GM03348 (cell line): Measurements from ENCODE around the gene SGCG.
"Not testable (repeated sequence)": the region's sequence is repeated elsewhere in the genome, so short reads cannot be mapped to it uniquely, and the experiment has no call there.

Experiments
- DNase-seq: peaks from one replicate; pipeline ENCODE4 v3.0.0; 2012; ENCODE audit warnings: low spot score

SGCG gene

DNA sequence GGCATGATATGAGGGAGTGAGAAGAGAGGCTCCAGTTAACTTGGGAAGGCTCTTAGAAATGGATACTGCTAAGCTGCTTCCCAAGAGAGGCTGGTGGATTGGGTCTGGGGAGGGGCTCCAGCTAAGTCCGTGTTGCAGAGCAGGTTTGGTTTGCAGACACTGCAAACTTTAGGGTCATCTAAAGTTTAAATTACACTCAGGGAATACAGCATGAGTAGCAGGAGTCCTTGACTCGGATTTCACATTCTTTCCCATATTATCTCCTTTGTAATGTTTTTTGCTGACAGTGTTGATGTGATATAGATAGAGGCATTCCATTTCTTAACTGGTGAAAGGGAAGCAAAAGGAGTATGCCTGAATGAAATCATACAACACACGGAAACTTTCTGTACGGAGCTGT lies 31.9 kb downstream of the SGCG start:
- peak; percentile 7 for DNase-seq

DNA sequence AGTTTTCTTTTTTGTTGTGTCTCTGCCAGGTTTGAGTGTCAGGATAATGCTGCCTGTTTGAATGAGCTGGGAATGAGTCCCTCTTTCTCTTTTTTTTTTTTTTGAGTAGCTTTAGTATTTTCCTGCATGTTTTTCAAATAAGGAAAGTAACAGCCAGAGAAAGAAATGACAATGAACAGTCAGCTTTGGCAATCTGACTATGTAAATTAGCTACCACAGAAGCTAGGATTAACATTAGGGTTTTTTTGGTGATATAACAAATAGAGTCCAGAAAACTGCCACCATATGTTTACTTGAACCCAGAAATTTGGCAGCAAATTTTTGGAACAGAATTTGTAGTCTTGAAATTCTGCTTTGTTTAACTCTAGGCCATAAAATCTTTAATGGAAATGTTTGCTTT lies 50.5 kb downstream of the SGCG start:
- DNase-seq, result no peak

DNA sequence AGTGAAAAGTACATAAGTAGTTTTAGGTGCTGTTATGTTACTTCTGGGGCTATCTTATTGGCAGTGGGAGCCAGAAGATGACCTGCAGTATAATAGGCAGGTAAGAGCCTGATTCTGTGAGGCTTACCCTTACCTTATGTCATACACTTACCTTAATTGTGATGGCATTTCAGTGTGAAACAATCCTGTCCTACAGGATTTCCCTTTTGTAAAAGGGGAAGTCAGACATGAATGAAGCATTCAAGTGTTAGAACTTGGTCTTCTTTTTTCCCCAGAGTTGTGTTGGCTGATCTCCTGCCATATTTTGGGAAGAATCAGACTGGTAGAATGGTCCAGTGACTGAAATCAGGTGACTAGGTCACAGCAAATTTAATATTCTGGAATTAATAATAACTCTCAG lies 55.2 kb downstream of the SGCG start:
- no peak for DNase-seq

DNA sequence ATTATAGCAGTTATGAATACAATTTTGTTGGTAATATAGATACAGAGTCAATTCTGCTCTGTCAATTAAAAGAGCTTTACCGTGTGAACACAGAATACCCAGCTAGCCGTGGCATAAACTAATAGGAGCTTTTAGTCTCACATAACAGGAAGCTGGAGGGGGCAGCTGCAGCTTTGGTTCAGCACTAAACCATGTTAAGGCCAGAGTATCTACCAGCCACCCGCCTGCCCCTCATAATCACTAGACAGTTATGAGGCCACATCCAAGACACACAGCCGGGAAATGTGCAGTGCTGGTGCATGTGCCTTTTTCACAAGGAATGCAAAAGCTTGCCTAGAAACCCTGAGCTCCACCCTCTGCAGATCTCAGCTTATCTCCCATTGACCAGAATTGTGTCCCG lies 62.3 kb downstream of the SGCG start:
- DNase-seq, result no peak

DNA sequence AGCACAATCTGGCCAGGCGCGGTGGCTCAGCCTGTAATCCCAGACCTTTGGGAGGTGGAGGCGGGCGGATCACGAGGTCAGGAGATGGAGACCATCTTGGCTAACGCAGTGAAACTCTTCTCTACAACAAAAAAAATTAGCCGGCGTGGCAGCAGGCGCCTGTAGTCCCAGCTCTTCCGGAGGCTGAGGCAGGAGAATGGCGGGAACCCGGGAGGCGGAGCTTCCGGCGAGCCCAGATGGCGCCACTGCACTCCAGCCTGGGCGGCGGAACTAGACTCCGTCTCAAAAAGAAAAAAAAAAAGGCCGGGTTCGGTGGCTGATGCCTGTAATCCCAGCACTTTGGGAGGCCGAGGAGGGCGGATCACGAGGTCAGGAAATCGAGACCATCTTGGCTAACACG lies 67.6 kb downstream of the SGCG start:
- not testable (repeated sequence) for DNase-seq

DNA sequence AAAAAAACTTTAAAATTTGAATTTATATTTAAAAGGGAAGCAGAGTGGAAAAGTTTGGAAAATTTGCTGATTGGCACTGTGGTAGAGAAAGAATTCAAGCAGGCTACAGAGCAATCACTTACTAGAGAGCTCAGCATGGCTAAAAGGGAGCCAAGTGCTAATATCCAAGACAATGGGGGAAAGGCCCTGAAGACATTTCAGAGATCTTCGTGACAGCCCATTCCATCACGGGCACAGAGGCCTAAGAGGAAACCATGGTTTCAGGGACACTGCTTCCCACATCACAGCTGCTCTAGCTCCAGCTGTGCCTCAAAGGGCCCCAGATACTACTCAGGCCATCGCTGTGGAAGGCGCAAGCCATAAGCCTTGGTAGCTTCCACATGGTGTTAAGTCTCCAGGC lies 73.7 kb downstream of the SGCG start:
- DNase-seq, result no peak

DNA sequence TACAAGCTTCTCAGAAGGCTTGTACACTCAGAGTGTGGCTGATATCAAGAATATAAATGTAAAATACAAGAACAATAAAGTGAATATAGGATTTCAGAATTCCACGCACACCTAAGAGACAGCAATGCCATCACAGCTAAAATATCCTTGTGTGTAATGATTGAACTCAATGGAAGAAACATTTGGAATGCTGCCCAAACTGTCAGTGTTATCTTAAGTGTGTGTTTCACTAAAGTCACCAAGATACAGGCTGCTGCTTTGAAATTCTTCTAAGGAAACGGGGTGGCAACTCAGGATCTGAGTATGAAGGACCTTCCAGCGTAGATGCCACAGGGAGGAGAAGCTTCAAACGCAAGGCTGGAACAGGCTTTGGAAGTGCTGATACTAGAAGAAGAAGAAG lies 86.8 kb downstream of the SGCG start:
- no peak for DNase-seq

DNA sequence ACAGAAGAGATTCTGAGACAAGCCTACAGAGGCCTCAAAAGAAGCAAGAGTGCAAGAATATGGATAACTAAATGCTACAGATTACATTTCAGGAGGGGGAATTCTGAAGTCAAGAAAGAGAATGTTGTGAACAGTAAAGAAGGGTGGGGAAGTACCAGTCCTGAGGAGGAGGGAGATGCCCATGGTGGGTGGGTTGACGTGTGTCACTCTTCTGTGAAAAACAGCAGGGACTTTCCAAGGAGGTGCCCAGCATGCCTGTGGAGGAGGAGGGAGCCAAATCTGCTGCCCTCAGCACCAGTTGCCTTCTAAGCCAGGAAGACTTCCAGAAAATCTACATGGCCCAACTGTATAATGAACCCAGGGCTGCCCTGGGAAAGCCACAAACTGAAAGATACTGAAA lies 87.7 kb downstream of the SGCG start:
- no peak for DNase-seq

DNA sequence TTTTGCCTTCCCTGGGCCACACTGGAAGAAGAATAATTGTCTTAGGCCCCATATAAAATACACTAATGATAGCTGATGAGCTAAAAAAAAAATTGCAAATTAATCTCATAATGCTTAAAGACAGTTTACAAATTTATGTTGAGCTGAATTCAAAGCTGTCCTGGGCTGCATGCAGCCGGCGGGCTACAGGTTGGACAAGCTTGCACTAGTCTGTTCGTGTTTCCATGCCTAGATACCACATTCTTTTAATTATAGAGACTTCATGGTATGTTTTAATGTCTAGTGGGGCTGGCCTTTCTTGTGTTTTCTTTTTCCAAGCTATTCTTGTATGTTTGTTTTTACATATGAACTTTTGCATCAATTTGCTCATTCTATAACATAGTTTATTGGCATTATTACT lies 90.6 kb downstream of the SGCG start:
- no peak for DNase-seq

DNA sequence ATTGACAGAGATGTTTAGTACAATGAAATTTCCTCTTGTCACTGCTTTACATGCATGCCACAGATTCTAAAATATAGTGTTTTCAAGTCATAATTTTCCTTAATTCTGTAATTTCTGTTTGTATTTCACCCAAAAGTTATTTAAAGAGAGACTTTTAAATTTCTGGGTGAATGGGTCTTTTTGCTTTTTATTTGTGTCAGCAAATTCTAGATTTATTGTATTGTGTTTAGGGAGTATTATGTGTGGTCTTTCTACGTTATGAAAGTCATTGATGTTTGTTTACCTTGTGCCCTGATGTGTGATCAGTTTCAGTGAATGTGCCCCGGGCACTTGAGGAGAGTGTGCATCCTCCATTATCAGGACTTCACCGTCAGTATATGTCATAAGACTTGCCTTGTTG lies 92.7 kb downstream of the SGCG start:
- no peak for DNase-seq

DNA sequence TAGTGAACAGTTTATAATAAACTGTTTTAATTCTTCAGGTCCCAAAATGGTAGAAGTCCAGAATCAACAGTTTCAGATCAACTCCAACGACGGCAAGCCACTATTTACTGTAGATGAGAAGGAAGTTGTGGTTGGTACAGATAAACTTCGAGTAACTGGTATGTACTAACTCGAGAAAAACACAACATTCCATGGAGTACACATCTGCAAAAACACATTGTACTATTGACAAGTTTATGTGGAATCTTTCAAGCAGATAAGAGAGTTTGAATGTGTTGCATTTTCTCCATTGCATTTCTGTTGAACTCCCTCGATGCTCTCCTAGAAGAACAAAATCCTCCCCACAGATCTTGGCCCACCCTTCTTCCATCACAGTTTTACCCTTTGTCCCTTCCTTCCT lies 98.5 kb downstream of the SGCG start:
- no peak for DNase-seq

DNA sequence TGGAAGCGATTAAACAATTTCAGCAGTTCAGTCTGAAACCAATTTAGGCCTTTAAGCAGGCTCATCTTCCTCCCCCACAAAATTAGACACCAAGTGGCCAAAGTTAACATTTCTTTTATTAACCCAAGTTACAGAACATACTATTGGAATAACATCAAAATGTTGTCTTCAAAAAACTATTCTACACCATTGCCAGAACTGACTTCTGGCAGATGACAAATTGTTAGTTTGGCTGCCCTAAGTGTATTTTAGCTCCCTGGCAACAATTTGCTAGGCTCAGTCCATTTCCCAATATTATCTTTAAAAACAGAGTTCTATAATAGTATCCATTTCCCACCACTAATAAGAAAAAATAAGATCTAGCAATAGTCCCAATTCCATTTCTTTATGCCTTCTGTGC lies 107.8 kb downstream of the SGCG start:
- DNase-seq, result peak; percentile 24

DNA sequence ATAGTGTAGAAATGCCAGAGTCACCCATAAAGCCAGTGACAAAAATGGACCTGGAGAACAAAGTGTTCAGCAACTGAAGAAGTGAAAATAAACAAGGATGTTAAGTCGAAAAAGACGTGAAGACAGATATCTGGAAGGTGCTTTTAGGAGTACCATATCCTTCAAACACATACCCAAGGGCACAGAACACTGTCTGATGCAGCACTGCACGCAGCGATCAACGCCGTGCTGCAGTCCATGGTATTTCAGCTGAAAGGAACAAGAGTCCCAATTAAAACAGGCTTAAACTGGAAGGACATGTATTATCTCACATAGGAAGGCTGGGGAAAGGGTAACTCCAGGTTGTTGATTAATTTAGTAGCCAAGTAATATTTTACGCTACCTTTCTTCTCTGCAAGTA lies 108.2 kb downstream of the SGCG start:
- no peak for DNase-seq

DNA sequence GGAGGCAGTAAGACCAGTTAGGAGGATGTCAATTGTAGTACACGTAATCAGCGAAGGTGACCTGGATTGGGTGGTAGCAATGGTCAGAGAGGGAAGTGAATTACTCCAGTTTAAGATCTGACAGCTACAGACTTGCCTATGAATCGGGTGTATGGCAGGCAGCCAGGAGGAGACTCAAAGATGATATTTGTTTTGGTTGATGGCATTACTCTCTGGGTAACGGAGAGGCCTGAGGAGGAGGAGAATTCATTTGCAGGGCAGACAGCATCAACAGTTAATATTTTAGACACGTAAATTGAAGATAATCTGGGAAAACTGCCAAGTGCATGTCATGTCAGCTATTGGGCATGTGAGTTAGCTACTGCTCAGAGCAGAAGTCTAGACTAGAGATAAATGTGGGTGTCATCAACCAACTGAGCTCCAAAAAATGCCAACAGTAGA lies 109.2 kb downstream of the SGCG start:
- peak; percentile 33 for DNase-seq

DNA sequence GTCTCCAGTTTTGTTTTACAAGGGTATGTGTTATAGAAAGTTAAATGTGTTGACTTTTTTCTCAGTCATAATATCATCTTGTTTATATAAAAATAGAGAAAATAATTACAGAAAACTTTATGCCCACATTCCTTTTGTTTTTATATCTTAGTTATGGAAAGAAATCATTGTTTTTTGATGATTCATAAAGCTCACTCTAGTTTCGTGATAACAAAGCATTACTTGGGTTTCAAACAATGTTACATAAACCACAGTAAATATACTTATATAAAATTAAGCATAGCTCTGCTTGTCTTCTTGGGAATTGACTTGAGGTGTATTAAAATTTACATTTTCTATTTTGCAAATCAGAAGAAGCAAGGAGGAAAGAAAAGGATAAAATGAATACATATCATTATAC lies 111.8 kb downstream of the SGCG start:
- DNase-seq, result no peak

DNA sequence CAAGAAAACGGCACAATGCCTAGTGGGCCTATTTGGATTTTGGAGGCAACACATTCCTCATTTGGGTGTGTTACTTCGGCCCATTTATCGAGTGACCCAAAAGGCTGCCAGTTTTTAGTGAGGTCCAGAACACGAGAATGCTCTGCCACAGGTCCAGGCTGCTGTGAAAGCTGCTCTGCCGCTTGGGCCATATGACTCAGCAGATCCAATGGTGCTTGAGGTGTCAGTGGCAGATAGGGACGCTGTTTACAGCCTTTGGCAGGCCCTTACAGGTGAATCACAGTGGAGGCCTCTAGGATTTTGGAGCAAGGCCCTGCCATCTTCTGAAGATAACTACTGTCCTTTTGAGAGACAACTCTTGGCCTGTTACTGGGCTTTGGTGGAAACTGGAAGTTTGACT lies 134.1 kb downstream of the SGCG start:
- not testable (repeated sequence) for DNase-seq

DNA sequence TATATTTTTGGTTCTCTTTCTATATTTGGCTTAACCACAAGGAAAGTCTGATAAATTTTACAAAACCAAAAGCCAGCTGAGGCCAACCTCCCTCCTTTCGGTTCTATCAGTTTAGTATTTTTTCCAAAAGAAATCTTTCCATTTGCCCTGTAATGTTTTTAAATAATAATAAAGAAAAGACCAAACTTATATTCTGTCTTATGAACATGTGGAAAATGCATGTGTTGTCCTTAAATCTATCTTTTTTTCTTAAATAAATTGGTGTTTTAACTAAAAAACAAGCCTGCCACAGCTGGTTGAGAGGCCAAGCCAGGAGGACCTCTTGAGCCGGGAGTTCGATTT lies 139.1 kb downstream of the SGCG start:
- DNase-seq, result no peak

DNA sequence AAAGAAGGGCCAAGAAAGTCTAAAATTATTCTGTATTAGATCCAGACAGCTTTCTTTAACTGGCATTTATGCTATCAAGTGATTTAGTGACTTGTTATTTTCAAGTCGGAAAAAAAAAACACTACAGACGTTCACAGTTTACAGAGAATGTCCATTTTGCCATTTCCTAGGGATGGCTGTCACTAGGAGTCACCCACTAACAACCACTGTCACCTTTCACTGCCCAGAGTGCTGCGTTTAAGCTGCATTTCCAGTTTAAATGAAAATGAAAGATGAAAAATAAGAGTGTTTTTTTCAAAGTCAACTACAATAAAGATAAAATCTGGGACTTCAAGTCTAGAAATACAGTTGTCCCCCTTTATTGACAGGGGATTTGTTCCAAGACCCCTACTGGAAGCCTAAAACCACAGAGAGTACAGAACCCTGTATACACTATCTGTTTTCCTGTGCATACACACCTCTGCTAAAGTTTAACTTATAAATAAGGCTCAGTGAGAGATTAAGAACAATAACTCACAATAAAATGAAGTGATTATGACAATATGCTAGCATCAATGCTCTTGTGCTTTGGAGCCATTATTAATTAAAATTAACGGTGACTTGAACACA lies 140.3 kb downstream of the SGCG start:
- no peak for DNase-seq

DNA sequence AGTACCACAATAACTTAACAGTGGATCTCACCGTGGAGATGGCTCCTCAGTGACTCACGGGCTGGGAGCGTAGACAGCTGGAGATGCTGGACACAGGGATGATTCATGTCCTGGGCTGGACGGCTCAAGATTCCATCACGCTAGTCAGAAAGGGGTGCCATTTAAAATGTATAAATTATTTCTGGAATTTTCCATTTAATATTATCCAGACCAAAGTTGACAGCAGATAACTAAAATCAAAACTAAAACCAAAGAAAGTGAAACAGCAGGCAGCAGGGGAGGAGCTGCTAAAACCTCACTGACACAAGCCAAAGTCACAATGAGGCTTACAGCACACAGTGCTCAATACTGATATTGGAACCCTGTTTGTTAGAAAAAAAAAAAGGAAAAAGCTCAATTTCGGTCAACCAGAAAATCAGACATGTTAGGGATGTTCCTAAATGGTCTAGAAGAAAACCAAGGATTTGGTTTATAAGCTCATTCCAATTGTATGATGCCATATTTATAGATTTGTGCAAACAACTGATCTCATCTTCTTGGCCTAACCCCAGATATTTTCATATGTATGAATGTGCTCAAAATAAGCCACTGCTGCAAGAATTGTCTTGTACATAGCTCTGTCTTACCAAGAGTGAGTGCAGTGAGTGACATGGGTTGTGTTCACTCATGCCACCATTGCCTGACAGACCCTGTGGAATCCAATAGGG lies 140.9 kb downstream of the SGCG start:
- DNase-seq, result peak; percentile 87

DNA sequence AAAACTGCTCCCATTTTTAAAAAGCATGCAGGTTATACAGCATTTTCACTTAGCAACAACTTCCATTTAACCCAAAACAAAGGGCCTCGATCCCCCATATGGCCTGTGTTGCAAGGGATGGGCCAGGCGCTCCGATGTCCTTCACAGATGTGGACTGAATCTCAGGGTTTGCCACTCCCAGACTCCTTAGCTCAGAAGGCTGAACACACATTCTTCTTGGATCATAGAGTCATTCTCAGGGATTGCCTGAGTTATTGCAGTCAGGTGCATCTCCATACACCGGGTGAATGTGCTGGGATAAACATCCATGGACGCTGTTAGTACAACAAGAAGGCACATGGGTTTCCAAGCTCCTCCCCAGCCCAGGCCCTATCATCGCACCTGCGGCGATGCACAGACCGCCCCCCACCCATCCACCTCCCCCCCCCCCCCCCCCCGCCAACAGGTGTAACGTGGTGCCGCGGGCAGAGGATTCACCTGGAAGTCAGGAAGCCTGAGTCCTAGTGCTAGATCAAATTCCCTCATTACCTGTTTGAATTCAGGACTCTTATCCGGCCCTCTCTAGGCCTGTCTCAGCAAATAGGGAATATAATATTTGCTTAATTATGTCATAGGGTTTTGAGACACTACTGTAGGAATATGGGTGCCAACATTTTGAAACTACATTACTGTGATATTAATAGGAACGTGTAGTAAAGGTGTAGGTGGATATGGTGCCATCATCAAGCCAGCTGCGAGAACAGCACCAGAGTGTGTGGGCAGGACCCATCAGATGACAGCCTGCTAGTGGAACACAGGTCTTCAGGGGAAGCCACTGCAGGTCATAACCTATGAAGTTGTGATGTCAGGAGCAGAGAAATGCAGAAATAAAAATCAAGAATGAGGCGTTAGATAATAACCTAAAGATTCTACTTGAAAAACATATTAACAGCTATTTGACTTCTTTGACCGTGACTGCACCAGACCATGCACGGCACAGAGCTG lies 141.9 kb downstream of the SGCG start:
- no peak for DNase-seq

DNA sequence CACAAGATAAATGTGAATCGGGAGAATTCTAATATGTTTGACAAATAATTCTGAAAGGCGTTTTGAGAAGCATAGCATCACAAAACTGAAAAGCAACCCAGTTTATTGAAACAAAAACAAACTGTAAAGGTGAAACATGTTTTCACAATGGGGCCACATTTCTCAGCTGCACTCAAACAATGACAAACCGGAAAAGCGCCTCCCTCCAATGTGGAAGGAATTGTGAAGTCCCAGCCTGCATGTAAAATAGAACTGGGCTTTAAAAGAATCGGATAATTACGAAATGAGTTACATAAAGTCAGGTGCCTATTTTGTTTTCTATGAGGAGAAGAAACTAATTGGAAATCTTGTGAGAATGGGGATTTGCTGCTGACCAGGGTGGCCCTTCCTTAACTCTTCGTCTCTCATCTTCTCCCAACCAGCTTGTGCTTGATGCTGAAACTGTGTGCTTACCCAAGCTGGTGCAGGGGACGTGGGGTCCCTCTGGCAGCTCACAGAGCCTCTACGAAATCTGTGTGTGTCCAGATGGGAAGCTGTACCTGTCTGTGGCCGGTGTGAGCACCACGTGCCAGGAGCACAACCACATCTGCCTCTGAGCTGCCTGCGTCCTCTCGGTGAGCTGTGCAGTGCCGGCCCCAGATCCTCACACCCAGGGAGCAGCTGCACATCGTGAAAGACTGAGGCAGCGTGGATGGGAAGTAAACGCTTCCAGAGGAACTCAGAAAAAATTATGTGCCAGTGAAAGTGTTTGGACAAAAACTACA lies 143.3 kb downstream of the SGCG start:
- no peak for DNase-seq

DNA sequence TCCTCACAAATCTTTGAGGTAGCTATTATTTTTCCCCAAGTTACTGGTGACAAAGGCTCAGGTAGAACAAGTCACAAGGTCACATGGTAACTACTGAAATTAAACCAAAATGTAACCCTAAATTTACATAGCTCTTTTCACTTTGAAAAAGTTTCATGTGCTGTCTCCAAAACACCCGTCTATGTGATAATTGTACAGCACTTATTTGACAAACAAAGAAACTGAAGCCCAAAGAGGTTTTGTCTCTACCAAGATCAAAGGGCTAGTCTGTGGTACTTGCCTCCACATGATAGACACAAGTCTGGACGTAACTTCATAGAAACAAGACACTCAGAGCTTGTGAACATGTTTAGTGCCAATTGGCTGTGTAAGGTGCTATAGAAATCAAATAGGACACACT lies 144.4 kb downstream of the SGCG start:
- DNase-seq, result no peak
